Measurements from ENCODE around the gene HIGD2B.
"Not testable (repeated sequence)": the region's sequence is repeated elsewhere in the genome, so short reads cannot be mapped to it uniquely, and the experiment has no call there.

The HIGD2B gene, protein sequence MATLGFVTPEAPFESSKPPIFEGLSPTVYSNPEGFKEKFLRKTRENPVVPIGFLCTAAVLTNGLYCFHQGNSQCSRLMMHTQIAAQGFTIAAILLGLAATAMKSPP

DNA sequence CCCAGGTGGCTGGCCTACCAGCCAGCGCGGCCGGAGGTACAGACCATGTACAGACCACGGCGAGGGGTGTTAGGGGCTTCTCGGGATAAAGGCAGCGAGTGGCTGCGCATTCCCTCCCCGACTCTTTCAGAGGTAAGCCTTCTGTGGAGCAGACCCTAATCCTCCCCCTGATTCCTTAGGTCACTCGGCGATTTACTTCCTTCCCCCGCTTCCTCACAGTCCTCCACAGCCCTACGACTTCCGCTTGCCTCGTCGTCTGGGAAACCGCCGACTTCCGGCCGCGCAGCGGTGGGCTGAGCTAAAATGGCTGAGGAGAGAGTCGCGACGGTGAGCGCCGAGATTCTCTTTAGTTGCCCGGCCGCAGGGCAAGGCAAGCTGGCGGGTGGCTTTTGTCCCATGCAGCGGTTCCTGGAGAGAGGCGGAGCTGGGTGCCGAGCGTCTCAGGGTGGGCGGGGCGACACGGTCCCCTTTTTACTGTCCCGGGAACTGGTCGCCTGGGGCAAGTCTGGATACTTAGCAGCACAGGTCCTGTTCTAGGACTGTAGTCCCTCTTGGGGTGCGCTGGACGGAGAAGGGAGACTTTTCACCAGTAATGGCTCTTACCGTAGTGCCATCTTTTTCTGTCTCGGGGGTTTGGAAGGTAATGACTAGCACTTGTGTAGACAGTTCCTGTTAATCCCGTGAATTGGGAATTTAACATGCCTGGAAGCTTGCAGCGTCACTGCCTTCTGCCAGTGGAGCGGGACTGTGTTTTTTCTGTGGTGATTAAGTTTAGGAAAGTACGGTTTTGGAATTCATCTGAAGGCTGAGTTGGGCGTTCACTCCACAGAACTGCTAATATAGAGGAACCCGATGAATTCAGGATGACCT lies at the start of gene HIGD2B, which contains the start of gene BBS4:
Gene HIGD2B, minus strand, starts transcription at position 258 of the 870 bp plus-strand sequence. CDS start 9,808 bp downstream, outside the sequence.
Gene BBS4, plus strand, starts transcription at position 283 of the 870 bp plus-strand sequence. Its CDS starts 21 bp downstream, at position 304.
- no peak for DNase-seq

DNA sequence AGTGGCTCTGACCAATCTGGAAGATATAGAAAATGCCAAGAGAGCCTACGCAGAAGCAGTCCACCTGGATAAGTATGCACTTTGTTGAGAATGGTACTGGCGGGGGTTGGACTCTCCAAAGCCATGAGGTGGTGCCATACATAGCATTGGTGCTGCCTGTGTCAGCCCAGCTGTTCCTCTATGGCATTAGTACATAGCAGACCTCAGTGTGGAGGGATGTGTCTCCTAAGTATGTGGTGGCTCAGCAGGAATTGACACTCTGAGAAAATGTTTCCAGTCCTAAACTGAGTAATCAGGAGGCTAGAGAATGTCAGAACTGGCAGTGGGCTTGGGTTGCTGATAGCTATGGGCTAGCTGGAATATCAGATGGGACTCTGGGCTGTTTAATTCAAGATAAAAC lies 49.1 kb upstream of the HIGD2B start:
- no peak for DNase-seq

DNA sequence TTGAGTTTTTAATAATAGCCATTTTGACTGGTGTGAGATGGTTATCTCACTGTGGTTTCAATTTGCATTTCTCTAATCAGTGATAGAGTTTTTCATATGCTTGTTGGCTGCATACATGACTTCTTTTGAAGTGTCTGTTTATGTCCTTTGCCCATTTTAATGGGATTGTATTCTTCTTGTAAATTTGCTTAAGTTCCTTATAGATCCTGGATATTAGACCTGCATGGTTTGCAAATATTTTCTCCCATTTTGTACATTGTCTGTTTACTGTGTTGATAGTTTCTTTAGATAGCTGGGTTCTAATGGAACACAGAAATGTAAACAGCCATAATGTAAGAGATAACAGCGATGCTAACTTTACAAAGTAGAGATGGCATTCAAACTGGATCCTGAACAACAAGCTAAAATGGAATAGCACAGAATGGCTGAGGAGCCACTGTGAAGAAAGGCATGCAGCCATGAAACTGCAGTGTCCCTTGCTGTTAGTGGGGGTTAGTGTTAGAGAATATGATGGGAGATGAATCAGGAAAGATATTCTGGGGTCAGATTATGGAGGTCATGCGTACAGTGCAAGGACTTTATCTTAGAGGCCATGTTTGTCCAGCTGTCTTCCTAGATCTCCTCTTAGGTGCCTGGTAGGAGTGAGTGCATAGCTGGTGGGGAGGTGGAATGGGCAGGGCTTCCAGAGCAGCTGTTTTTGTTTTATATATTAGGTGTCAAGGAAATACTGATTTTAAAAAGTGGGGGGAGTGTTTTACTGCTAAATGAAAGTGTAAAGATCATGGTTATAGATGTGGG lies 48.2 kb upstream of the HIGD2B start:
- no peak for DNase-seq

DNA sequence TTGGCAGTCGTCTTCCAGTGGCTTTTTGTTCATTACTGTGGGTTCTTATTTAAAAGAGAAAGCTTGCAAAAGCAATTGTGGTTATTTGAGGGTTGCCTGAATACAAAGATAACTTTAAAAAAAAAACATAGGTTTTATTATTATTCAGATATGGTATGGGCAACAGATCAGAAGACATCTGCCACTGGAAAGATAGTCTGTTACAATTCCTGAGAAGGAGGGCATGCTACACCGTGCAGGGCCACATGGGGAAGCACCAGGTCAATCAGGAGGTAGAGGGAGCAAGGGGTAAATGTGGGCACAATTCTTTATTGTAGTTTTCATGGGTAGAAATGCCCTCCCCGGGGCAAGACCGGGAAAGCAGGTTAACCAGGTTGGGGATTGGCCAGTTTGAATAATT lies 46.5 kb upstream of the HIGD2B start:
- no peak for DNase-seq

DNA sequence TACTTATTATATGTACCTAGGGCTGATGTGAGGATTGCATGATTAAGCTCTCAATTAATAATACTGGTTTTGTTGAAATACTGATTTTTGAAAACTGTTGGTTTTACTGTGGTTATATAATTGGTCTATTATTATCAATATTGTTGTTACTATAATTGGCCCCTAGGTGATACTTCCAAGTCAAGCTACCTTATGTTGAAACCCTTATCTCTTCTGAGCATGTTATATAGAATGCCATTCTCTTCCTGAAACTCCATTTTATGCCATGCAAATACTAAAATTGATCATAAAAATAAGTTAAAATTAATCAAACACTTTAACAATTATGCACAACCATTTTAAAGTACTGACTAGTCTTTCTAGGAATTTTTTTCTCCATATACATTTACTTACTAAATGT lies 46.1 kb upstream of the HIGD2B start:
- no peak for DNase-seq

DNA sequence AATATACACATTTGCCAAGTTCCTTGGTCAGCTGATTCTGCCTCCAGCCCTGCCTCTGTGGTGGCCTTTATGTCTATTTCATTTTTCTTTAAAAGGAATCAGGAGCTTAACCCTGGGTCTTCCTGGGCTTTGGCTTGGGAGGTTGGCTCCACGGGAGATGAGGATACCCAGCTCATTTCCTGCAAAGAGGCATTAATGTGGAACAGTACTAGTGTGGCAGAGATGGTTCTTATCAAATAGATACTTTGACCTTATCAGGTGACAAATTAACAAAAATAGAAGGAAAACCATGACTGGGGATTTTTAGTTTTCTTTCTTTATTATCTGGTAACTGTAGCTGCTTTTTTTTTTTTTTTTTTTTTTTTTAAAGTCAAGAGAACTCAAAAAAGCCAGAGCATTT lies 42.8 kb upstream of the HIGD2B start:
- no peak for DNase-seq

DNA sequence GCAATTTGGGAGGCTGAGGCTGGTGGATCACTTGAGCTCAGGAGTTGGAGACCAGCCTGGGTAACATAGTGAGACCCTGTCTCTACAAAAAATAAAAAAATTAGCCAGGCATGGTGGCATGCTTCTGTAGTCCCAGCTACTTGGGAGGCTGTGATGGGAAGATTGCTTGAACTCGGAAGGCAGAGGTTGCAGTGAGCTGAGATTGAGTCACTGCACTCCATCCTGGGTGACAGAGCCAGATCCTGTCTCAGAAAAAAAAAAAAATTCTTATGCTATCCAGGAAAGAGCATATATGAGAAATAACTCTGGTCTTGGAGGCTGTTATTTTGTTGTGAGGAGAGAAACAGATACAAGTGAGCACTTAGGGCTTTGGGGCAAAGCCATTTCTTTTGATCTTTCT lies 42.3 kb upstream of the HIGD2B start:
- not testable (repeated sequence) for DNase-seq

DNA sequence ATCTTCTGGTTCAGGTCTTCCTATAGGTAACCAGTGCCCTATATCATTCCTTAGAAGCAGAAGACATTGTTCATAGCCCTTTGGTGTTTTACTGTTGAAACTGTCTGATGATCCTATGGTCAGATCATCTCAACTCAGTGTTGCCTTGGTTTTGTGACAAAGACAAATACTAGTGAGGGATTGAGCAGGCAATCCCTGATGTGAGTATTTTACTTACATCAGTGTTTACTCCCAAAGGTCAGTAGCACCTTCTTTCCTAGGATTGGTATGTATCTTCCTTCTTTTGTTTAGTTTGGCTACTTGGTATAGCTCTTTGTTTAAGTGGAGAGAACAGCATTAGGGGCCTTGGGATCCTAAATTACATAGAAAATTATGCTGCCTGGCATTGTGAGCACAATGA lies 41.2 kb upstream of the HIGD2B start:
- no peak for DNase-seq

DNA sequence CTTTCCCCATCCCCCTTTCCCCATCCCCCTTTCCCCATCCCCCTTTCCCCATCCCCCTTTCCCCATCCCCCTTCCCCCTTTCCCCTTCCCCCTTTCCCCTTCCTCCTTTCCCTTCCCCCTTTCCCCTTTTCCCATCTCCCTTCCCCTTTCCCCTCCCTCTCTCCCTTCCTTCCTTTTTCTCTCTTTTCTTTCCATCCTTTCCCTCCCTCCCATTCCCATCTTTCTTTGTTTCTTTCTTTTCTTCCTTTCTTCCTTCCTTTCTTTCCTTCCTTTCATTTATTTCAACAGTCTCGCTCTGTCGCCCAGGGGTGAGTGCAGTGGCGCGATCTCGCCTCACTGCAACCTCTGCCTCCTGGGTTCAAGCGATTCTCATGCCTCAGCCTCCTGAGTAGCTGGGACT lies 39.9 kb upstream of the HIGD2B start:
- DNase-seq, result not testable (repeated sequence)

DNA sequence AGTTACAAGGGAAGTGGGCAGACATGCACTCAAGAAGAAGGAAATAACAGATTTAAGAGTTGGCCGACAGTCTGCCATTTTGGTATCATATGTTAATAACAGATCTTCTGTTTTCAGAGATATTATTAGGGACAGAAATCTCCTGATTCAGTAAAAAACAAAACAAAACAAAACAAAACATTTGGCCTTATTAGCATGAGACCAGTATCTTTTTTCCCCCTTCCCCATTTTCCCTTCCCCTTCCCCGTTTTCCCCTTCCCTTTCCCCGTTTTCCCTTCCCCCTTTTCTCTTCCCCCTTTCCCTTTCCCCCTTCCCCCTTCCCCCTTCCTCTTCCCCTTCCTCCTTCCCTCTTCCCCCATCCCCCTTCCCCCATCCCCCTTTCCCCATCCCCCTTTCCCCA lies 39.5 kb upstream of the HIGD2B start:
- DNase-seq, result no peak

DNA sequence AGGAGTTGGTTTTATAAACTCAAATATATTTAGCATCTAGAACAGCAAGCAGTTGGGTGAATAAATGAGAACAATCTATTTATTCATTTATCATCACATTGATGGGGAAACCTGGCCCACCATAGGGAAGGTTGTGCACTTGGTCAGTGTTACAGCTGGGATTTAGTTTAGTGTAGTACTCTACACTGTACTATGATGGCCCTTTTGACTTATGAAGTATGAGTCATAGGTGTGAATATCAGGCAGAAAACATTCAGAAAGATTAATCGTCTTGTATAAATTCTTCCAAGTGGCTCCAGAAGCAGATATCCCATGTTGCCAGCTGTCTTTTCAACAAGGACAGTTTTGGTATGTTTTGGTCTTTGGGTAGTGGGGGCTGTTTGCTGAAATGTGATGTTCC lies 38.0 kb upstream of the HIGD2B start:
- DNase-seq, result no peak

DNA sequence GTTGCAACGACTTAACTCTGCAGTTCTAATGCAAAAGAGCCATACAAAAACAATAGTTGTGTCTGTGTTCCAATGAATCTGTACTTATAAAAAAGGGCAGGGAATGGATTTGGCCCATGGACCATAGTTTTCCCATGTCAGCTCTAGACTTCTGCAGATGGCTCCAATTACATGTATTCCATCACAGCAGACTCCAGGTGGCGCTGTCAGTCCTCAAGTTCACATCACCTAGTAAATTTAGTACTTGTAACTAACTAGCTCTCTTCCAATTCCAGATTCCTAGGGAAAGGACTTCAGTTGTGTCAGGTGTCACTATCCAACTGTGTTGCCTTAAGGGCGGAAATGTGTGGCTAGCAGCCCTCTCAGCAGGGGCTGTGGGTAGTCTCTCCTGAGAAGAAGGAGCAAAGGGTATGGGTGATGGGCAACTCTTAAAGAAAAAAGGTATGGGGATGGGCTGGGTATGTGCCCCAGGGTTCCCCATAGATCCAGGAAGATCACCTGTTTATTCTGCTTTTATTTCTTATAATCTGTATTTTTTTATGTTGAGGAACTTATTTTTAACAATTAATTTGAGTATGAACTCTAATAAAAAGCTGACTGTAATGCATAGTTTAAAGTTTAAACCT lies 36.2 kb upstream of the HIGD2B start:
- DNase-seq, result peak in 33 of 56 donors; percentile 1 to 74 (median 8)

DNA sequence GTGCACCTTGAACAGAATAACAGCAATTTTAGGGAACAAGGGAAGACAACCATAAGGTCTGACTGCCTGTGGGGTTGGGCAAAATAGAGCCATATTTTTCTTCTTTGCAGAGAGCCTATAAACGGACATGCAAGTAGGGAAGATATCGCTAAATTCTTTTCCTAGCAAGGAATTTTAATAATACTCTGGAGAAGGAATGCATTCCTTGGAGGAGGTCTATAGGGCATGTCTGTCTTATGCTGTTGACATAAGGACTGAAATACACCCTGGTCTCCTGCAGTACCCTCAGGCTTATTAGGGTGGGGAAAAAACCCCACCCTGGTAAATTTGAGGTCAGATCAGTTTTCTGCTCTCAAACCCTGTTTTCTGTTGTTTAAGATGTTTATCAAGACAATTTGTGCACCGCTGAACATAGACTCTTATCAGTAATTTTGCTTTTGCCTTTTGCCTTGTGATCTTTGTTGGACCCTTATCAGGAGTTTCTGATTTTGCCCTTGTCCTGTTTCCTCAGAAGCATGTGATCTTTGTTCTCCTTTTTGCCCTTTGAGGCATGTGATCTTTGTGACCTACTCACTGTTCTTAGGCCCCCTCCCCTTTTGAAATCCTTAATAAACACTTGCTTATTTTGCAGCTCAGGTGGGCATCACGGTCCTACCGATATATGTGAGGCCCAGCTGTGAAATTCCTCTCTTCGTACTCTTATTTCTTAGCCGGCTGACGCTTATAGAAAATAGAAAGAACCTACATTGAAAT lies 22.7 kb upstream of the HIGD2B start:
- not testable (repeated sequence) for DNase-seq

DNA sequence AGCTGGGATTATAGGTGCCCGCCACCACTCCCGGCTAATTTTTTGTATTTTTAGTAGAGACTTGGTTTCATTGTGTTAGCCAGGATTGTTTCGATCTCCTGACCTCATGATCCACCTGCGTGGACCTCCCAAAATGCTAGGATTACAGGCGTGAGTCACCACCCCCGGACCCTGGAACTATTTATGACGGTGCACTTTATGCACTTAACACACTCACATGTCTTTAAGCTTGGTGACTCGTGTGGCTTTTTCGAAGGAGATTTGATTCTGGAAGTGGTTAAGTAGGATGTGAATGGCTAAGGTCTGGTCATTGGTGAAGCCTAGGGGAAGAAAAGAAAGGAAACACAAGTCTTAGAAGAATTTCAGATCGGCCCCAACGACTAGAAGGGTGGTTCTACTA lies 20.3 kb upstream of the HIGD2B start:
- no peak for DNase-seq

DNA sequence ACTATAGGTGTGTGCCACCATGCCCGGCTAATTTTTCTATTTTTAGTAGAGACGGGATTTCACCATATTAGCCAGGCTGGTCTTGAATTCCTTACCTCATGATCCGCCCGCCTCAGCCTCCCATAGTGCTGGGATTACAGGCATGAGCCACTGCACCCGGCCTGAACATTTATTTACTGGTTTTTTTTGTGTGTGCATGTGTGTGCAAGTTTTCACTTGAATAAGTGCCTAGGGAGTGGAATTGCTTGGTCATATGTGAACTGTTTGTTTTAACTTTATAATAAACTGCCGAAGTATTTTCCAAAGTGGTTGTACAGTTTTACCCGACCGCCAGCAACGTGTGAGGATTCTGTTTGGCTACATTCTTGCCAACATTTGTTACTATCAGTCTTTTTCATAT lies 14.1 kb upstream of the HIGD2B start:
- no peak for DNase-seq

DNA sequence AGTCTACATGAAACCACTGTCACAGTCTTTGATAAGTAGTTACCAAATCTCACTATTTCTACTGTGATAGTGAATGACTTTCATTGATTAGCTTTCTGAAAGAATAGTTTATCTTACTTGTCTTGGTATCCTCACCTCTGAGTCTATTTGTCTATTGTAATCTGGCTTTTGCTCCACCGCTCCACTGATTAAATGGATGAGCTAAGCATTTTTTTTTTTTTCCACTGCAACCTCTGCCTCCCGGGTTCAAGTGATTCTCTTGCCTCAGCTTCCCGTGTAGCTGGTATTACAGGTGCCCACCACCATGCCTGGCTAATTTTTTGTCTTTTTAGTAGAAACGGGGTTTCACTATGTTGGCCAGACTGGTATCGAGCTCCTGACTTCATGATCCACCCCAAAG lies 13.0 kb upstream of the HIGD2B start:
- DNase-seq, result no peak

DNA sequence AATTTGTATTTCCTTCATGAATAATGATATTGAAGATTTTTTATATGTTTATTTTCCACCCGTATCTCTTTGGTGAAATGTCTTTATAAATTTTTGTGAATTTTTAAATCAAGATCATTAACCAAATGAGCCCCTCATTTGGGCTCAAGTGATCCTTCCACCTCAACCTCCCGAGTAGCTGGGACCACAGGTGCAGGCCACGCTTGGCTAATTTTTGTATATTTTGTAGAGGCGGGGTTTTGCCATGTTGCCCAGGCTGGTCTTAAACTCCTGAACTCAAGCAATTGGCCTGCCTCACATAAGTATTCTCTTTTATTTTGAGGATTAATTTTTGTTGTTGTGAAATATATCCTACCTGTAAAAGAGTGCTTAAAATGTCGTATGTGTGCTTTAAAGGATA lies 5.0 kb upstream of the HIGD2B start:
- no peak for DNase-seq

DNA sequence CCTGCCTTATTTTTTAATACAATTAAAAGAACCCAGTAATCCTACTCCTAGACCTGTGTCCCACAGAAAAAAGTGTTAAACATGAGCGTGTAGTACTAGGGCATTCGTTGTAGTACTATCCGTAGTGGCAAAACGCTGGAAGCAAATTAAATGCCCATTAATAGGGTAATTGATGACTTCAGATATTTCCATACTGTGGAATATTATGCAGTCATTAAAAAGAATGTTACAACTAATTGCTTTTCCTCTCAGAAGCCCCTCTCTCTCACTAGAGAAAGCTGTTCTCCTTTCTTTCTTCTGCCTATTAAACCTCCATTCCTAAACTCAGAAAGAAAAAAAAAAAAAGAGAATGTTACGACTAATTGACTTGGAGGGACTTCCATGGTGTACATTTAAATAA lies 2.7 kb upstream of the HIGD2B start:
- no peak for DNase-seq

DNA sequence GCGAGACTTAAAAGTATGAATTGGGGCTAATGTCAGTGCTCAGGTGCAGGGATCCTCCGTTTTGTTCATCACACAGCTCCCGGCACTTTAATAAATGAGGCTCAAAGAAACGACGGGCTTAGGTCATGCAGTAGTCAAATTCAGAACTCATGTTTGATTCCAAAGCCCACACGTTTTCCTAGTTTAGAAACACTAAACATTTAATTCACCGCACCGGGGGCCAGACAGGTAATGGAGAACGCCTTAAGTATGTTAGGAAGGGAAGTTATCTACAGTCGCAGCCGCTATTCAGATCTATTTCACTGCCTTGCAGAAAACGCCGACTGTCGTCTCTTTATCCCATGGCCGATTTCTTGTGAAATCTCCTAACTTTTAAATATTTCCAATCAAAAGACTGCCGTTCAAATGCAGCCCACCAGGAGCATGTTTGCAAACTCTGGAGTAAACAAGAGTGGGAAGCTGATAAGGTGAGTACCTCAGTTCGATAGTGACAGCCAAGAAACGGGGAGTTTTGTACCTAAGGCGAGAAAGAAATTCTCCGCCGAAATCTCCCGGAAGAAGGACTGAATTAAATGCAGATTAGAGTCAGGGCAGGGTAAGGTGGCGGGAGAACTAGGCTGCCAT lies 569 bp downstream of the HIGD2B start:
- no peak for DNase-seq

DNA sequence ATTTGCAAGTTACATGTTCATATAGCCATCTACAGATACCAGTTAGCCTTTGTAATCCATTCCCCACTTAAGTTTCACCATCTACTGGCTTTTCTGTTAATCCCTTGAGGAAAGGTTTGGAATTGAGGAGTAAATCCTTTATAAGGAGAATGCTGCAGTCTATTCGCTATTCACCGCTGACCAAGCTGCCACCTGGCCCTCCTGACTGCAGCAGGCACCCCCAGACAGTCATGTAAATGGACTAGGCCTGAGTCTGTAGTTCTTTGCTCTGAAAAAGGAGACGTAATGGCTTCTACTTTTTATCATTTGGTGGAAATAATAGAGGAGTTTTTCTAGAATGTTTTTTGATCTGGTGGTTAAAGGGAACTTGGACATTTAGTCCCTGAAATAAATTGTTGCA lies 3.2 kb downstream of the HIGD2B start:
- DNase-seq, result no peak

DNA sequence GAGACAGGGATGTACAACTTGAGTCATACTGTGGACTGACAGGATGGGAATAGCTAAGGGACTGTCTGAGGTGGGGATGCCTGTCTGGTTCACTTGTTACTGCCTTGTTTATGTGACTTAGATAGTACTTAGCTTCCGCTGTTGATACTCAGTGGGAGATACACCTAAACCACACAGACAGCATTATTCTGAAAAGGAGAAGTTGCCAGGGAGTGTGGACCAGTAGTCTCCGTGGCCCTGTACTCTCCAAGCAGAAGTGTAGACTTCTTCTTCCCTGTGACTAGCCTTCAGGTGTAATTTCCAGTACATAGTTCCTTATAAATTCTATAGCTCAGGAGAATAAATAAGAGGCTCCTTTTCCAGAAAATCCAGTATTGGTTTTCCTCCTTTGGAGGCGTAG lies 5.1 kb downstream of the HIGD2B start:
- no peak for DNase-seq

All from amygdala (tissue), 56 donors.